ENCODE measurements around the gene FFAR4. TPM values are rescaled to one million over a fixed set of nuclear protein-coding genes. Genes with fewer than 3 reads are reported as not detected.

FFAR4 gene
- total and polyA plus RNA-seq, 2 experiments from 2014 or later: 0.06 TPM; not detected in 1

GRCh38 chr10:93620925-93621324 lies 54.5 kb downstream of the FFAR4 start:
- Histone ChIP-seq H3K4me2 (no peak overlapping the region), H3K27me3 (ENCODE audit: insufficient read depth) (no peaks in the 10 kb centered on the region), H3F3A (replicated peaks; ENCODE audit: low read depth) (no peaks in the 10 kb centered on the region), H3K79me2 (replicated peaks; ENCODE audit: insufficient read depth) (no peaks in the 10 kb centered on the region), H3K4me1 (ENCODE audit: insufficient read depth) (no peaks in the 10 kb centered on the region; the same call in 1 of the 2 replicates), H3K9me2 (ENCODE audit: insufficient read depth) (no peaks in the 10 kb centered on the region), H3K36me3 (ENCODE audit: insufficient read depth) (no peaks in the 10 kb centered on the region), H4K20me1 (replicated peaks; ENCODE audit: insufficient read depth) (no peaks in the 10 kb centered on the region), H3K27ac (ENCODE audit: low read depth) (no peak overlapping the region), H2AFZ (no peak overlapping the region), H3K4me3 (no peak overlapping the region)
- Mint-ChIP-seq H3K4me1 (peaks cover 11% of the 10 kb centered on the region), H3K27me3 (ENCODE audit: insufficient read depth, low read depth, poor library complexity) (no peaks in the 10 kb centered on the region), H3K4me3 (no peak overlapping the region), H3K9me3 (no peaks in the 10 kb centered on the region), H3K36me3 (ENCODE audit: low read depth) (no peaks in the 10 kb centered on the region), H3K27ac (no peak overlapping the region)
- ATAC-seq: no peak
- no peak for DNase-seq (ENCODE audit: low spot score)
- TF ChIP-seq CREB1 (CRISPR knock-in tag; IDR thresholded peaks at IDR 0.05; ENCODE audit: low read depth): no peak
- no peak for TF ChIP-seq ZNF331 (CRISPR knock-in tag; IDR thresholded peaks at IDR 0.05; ENCODE audit: low read depth)
- TF ChIP-seq REST (IDR thresholded peaks at IDR 0.05; ENCODE audit: unreplicated experiment): no peak
- TF ChIP-seq EZH2phosphoT487 (IDR thresholded peaks at IDR 0.05; ENCODE audit: unreplicated experiment): no peak
- no peak for TF ChIP-seq ZNF462 (CRISPR knock-in tag; IDR thresholded peaks at IDR 0.05)
- no peak for TF ChIP-seq CTCF (conservative IDR thresholded peaks at IDR 0.05; ENCODE audit: low read depth in 2 of 2)
- no peak for TF ChIP-seq POLR2AphosphoS5 (IDR thresholded peaks at IDR 0.05; ENCODE audit: low read depth)
- TF ChIP-seq JUNB (IDR thresholded peaks at IDR 0.05; ENCODE audit: unreplicated experiment): no peak
- TF ChIP-seq EZH2 (IDR thresholded peaks at IDR 0.05; ENCODE audit: low read depth, unreplicated experiment): no peak
- TF ChIP-seq ETS1 (IDR thresholded peaks at IDR 0.05): no peak
- no peak for TF ChIP-seq ZNF114 (CRISPR knock-in tag; IDR thresholded peaks at IDR 0.05)
- no peak for TF ChIP-seq NANOG (IDR thresholded peaks at IDR 0.05; ENCODE audit: borderline replicate concordance)
- no peak for TF ChIP-seq STAT1 (IDR thresholded peaks at IDR 0.05; ENCODE audit: unreplicated experiment)
